GM21786 (cell line): ENCODE measurements around the gene LHFPL3.
A peak's percentile ranks its signal among the peaks of the same experiment; 100 is the strongest.

Source experiments
- ATAC-seq: cut with Tn5 transposase; IDR thresholded peaks from one replicate; pipeline ENCODE4 v1.9.1; 2021; ENCODE audit not compliant: unreplicated experiment

LHFPL3 gene

DNA sequence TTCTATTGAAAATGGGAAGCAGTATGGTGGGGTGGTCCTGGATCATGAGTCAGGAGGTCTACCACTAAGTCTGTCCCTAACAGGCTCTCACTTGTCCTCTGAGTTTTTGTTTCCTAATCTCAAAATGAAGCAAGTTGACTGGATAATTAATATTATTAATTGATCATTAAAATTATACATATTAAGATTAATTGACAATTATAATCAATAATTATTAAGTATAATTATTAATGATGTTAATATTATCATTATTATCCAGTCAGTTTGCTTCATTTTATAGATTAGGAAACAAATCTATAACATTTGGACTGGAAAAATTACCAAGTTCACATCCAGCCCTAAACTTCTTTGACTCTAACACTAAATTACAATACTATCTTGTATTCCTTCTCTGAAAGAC lies 511.4 kb downstream of the LHFPL3 start:
- no peak for ATAC-seq

DNA sequence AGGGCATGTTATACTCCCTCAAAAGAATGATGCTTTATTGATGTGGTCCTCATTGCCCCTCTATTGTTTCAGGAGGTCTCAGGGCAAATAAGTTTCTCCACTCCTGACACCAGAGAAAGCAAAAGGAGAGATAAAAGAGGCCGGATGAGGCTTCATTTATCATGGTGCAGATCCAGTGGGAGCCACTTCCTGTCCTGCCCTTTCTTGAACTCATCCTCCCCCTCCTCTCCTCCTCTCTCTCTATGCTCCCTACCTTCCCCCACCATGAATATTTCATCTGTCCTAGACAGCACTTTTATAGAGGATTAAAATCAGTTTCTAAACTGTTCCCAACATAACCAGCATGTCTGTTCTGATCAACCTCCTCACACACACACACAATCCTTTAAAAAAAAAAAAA lies 513.4 kb downstream of the LHFPL3 start:
- no peak for ATAC-seq

DNA sequence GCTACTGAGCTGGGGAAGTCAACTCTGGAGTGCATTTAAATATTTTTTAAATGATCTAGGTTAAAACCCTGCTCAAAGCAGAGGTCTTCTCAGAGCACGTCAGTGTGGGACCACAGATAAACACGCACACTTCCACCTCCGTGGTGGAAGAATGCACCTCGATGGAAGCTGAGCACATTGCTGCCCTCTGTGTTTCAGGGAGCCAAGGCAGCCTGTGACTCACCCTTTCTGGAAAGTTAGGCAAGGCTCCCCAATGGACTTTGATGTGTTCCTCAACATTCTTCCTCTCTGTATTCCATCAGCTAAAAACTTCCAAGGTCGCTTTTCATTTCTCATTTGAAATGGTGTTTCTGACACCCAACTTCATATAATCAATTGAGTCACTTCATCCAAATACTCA lies 514.8 kb downstream of the LHFPL3 start:
- no peak for ATAC-seq

DNA sequence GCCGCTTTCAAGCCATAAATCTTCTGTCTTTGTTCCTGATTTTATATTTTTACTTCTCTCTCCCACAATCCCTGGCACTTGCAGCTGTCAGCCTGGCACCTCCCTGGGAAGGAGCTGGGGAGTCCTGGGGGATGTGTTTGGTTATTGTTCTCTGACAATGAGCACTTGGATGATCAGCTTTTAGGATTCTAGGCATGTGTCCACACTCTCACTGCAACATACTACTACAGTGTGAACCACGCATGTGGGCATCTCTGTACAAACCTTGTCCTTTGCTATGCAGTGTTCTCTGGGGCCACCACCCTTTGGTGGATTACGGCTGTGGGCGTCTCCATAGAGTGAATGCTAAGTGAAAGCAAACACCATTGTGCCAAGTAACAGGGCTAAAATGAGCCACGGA lies 517.2 kb downstream of the LHFPL3 start:
- no peak for ATAC-seq

DNA sequence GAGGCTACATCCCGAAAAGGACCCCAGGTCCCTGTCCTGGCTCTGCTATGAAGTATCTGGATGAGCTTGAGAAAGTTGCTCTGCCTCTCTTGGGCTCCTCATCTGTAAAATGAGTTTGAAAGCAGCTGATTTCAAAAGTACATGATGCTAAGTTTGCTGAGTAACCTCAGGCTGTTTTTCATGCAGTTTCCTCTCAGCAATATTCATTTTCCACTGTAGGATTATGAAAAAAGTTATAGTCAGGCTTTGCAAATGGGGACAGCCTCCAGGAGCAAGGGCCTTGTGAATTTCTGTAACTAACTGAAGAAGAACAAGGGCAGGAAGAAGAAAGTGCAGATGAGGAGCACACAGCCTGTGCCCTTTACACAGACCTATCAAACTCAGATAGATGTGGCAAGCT lies 518.3 kb downstream of the LHFPL3 start:
- ATAC-seq: no peak

DNA sequence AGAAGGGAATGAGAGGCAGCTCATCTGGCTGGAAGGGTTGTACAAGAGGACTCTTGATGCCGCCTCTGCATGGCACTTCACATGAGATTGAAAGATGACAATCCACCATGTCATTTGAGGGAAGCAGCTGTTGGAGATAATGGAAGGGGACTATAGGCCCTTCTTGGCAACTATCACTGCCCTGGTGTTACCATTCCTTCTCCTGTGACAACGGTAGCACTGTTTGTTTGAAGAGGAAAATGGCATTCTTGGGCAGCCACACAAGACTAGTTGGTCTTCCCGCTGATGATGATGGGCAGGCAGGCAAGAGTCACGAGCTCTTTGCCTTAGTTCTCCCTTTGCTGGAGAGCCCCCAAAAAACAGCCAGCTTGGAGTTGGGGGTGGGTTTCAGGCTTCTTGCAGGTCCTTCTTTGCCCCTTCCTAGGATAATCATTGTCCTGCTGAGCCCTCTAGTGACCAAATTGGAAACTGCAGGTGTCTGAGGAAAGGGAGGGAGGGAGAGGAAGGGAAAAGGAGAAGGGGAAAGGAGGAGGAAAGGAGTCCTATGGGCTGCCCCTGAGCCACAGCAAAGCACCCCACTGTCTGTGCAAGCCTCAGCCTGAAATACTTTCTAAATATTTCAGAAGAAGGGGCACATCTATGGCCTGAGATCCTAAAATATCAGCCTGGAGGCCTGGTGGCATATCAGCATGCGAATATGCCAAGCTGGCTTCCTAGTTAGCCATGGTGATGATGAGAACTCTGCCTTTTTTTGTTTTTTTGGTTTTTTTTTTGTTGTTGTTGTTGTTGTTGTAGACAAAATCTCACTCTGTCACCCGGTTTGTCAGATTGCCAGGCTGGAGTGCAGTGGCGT lies 520.0 kb downstream of the LHFPL3 start:
- peak; percentile 45 for ATAC-seq

DNA sequence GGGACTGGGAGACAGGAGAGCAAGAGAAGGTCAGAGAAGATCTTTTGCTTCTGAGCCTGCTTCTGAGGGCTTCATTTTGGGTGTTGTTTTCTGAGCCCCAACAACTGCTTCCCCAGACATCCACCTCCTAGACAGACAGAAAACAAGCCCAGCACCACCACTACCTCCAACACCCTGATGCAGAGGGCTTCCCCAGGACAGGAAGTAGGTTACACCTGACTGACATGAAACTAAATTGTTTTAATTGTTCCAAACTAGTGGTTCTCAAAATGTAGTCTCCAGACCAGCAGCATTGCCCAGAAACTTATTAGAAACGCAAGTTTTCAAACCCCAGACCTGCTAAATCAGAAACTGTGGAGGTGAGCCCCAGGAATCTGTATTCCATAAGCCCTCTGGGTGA lies 522.0 kb downstream of the LHFPL3 start:
- no peak for ATAC-seq

DNA sequence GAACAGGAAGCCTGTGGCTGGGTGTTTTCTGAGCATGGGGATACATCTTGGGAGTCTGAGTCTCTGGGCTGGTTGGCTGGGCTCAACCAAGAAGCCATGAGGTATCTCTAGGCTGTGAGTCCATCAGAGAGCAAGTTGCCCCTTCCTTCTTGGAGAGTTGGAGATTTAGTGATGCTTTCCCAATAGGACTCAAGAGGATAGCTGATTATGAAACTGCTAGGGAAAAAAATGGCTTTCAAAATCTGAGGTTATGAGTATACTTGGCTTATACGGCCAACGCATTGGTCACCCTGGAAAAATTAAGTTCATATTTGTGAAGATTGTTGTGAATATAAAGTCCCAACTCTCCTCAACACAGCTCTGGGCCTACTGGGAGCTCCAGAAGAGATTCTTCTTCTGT lies 522.9 kb downstream of the LHFPL3 start:
- ATAC-seq: no peak

DNA sequence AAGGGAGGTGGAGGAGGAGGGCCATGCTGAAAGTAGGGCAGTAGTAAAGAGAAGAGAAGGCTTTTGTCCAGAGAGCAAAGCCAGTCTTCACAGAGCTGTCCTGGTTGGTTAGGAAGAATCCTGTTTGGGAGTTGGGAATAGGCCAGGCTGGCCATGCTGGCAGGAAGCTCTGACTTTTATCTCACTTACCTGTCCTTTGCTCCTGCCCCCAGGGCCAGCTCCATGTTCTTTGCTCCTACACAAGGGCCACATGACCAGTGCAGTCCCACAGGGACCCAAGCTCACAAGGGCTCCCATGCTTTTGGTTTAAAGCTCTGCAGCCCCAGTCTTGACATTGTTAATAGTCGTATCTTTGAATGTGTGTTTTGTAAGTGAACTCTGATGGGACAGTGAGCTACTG lies 524.0 kb downstream of the LHFPL3 start:
- no peak for ATAC-seq

DNA sequence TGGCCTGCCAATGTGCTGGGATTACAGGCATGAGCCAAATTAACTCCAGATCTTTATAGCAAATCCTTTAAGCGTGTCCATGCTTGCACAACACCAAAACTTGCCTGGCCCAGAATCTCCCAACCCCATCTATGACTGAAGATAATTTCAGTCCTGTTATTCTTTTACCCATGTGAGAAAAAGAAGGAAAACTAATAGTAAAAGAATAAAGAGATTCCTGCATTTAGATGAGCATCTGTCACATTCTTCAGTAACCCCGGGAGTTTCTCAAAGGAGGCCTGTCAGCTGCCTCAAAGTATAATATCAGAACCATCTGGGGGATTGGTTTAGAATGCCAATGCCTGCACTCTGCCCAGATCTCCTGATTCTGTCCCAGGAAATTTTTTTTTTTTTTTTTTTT lies 527.5 kb downstream of the LHFPL3 start:
- no peak for ATAC-seq

DNA sequence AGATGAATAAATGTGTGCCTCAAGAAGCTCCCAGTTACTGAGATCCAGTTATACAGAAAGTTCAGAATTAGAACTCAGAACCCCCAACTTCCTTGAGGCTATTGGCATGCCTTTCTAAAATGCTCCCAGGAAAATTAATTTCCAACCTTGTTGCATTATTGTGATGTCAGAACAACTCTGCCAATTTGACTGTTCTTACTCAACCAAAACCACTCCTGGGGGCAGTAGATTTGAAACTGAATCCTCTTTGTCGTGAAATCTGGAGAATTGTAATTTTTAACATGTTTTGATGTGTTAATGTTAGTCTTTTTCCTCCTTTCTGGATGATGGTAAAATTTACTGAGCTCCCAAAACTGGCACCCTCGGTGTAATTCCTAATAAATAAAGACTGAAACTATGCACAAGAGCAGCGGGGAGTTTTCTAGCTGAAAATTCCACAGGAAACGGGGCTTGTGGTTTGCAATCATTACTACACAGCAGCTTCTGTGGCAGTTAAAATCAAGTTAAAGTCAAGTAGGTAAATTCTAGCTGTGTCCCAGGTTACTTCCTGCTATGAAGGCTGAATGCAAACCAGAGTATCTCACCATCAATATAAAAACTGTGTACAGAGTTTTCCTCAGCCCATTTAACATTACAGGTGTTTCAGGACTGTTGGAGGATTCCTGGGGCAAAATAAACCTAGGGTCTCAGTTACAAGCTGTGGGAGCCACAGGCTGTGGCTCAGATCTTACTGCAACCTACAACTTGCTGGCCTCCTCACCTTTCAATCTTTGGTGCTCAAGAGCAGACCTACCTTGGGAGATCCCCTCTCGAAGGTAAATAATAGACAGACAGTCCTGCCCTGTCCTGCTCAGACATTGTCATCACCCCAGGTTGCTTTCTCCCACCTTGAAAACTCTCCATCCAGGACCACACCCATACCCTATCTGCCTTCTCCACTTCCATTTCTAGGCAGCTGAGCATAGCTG lies 529.3 kb downstream of the LHFPL3 start:
- ATAC-seq: peak; percentile 71

DNA sequence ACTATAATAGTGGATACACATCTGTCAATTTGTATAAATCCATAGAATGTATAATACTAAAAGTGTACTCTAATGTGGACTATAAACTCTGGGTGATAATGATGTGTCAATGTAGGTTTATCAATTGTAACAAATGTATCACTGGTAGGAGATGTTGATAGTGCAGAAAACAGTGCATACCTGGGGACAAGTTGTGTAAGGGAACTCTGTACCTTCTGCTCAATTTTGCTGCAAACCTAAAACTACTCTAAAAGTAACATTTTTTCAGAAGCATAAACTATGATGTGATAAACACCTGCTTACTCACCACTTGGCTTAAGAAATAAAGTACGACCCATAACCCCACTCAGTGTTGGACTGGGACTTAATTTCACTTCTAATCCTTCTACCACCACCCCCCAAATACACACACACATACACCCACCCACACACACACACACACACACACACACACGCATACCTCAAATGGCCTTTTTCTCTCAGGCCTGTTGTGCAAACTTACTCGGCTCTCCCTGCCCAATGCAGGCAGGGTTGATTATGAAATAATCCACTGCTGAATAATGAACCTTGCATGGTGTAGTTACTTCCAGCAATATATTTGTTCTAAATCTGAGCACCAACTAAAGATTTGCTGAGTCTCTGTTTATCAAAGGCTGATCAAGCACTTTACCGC lies 531.5 kb downstream of the LHFPL3 start:
- ATAC-seq: no peak

DNA sequence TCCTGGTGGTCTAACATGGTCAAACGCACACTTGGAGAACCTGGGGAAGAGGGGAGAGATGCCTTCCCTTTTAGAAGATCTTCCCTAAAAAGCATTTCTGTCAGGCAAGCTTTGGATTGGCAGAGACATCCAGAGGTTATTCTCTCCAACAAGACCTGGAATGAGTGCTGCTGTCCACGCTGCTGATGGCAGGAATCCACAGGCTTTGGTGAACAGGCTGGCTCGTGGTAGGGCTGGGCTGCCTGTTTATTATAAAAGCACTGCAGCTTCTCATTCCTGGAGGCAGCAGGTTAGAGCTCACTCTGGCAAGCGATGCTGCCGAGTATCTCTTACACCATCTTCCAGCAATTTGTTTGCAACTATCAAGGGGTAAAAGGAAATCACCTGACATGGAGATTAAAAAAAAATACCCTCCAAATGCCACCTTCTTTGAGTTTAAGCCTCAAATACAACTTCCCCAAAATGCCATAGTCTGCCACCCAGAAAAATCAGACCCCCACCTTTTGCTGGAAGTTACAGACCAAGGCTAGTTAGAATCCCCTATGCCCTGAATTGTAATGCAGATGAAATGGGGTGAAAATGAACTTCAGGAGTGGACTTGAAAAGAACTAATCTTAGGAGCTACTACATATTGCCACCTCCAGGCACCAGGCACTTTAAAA lies 533.5 kb downstream of the LHFPL3 start:
- ATAC-seq: no peak

DNA sequence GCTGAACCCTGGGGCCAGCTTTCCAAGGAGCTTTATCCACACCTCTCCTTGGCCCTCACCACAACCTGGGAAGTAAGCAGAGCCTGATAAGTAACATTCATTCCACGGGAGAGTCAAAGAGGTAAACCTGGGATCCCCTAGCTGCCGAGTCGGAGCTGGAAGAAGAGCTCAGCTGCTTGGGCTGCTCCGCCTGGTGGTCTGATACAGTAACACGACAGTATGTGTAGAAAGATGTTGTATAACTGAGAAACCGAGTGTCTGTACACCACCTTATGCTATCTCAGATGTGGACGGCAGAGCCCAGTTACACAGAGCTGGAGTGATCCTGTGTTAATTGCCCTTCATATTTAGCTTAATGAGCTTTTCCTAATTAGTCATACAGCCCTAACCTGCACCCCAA lies 534.3 kb downstream of the LHFPL3 start:
- ATAC-seq: no peak

DNA sequence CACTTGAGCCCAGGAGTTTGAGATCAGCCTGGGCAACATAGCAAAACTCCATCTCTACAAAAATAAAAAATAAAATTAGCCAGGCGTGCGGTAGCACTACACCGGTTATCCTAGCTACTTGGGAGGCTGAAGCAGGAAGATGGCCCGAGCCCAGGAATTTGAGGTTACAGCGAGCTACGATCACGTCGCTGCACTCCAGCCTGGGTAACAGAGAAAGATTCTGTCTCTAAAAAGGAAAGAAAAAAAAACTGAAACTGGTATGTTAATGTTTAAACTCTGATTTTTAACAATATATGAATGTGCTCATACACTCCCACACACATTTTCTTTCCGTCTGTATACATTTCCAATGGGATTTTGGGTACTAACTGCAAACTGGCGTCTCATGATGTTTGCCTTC lies 545.0 kb downstream of the LHFPL3 start:
- no peak for ATAC-seq

DNA sequence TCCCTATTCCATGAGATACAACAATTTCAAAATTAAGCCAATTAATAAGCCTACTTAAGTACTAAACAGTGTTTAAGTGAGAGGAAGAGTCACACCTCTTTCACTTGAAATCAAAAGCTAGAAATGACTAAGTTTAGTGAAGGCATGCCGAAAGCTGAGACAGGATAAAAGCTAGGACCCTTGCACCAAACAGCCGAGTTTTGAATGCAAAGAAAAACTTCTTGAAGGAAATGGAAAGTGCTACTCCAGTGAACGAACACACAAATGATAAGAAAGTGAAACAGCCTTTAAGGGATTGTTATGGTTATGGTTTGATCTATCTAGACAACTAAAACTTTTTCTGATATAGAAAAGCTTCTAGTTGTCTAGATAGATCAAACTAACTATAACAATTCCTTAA lies 550.2 kb downstream of the LHFPL3 start:
- ATAC-seq: peak; percentile 82

DNA sequence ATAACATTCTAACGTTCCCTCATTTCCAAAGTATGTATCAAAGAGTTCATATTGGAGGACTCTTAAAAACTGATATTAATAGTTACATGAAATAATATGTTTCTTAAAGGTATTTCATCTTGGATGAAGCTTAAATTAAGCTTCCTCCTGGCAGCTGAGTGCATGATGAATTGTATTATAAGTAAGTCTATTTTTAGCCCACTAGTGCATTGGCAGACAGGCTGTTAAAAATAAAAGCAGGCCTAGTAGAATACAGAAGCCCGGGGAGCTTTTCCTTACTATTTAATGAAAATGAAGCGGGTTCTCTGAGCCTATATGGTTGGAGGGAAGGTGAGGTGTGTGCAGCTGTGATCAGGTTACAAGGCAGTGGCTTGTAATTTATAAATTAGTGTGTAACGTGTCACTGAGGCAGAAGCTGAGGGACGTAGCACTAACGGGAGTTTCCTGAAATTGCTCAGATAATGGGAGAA lies 554.9 kb downstream of the LHFPL3 start:
- ATAC-seq: no peak

DNA sequence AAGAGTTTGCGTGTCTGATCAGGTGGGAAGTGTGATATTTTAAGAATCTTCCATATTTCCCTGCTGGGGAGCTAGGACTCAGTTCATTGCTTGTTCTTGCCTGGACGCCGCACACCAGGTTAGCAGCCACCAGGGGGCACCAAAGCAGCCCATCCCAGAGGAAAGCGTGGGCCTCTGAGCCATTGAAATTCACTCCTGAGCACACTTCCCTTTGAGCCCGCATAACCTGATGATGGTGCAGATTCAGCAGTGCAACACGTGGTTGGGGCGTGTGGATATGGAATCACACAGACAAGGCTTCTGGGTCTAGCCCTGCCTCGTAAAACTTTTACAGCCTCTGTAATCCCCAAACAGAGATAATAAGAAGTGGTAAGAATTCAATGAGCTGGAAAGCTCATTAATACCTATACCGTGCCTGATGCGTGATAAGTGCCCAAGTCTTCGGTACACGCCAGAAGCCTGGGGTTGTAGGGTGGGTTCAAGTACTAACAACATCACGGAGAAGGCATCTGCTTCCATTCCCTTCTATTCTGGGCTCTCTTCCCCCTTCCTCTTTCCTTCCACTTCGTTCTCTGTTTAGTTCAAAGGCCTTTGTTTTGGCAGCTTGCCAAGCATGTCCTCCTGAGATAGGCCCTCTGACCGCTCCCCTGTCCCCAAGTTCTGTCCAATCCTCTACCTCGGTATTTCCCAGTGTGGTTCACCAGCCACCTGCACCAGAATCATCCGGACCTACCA lies 555.5 kb downstream of the LHFPL3 start:
- ATAC-seq: peak; percentile 86

DNA sequence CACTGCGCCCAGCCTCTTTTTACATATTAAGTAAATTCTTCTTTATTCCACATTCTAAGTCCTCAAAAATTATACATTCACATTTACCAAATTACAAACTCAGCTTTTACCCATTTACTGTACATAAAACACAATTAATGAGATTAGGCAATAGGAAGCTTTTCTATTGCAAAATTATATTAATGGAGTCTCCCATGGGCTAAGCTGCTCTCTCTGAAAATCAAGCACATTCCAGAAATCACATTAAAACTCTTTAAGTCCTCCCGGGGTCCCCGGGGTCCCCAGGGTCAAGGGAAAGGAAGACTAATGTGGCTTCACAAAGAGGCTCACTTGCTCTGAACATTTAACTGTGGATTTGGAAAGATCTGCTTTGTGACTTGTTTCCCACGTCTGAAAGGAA lies 558.2 kb downstream of the LHFPL3 start:
- ATAC-seq: no peak

DNA sequence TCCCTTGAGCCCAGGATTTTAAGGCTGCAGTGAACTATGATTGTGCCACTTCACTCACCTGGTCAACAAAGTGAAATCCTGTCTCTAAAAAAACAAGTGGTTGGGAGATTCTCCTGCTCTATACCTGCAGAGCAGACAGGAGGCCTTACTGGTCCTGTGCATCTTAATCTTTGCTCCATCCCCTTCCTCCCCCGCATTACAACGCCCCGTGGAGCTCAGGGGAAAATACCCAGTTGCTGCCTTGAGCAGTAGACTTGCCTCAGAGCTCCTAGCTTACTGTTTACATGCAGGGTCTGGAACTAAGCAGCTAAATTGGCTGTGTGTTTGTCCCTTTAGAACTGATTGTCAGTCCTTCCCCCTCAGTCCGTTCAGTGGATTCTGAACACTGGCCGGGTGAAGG lies 561.8 kb downstream of the LHFPL3 start:
- no peak for ATAC-seq
